Stomach (tissue), 9 donors: Measurements from ENCODE around the gene CCL22. TPM values are rescaled to one million over a fixed set of nuclear protein-coding genes. Genes with fewer than 3 reads are reported as not detected.

Experiments
- DNase-seq, 2 donors: peaks; one replicate each; pipeline versions ENCODE4 v3.0.0 to v3.0.0-alpha.2; 2013 to 2019
- H3K27ac ChIP-seq, 5 donors: fragments of 200-600 bp in 4 of 5; sonication (generic) in 4 of 5; one replicate each; pipeline ENCODE4 v1.5.1; 2013 to 2019; ENCODE audit warnings: mild to moderate bottlenecking in 1 of 5, moderate library complexity in 1 of 5
- H3K27me3 ChIP-seq, 3 donors: fragments of 200-600 bp; sonication (generic); one replicate each; pipeline ENCODE4 v1.5.1; 2017 to 2019; ENCODE audit warnings: mixed run types in 1 of 3
- H3K36me3 ChIP-seq, 4 donors: fragments of 200-600 bp; sonication (generic); 1 replicate in 3 of 4; 2 replicates in 1 of 4; pipeline ENCODE4 v1.5.1; 2016 to 2019
- H3K4me1 ChIP-seq, 4 donors: fragments of 200-600 bp; sonication (generic); one replicate each; pipeline ENCODE4 v1.5.1; 2016 to 2019
- H3K4me3 ChIP-seq, 4 donors: fragments of 200-600 bp; sonication (generic) in 3 of 4; one replicate each; pipeline ENCODE4 v1.5.1; 2016 to 2019; ENCODE audit warnings: mild to moderate bottlenecking in 1 of 4
- H3K9me3 ChIP-seq, 4 donors: fragments of 200-600 bp; sonication (generic); one replicate each; pipeline ENCODE4 v1.5.1; 2016 to 2019
- EP300 ChIP-seq: sonication (generic); formaldehyde crosslinking; IDR thresholded peaks from one replicate; pipeline ENCODE4 v1.6.1; 2017; ENCODE audit warnings: antibody characterized with exemption
- POLR2A ChIP-seq, 4 donors: fragments of 450-650 bp; IDR thresholded peaks; one replicate each; pipeline ENCODE4 v1.6.1; 2016; ENCODE audit warnings: antibody characterized with exemption in 4 of 4, control low read depth in 2 of 4, mild to moderate bottlenecking in 1 of 4, moderate library complexity in 1 of 4
- POLR2AphosphoS5 ChIP-seq, 3 donors: sonication (generic); formaldehyde crosslinking; IDR thresholded peaks; one replicate each; pipeline ENCODE4 v1.6.1; 2016; ENCODE audit warnings: antibody characterized with exemption in 3 of 3
- WGBS, 5 donors: extraction: QIAGEN DNeasy Blood & Tissue Kit in 3 of 5; methylation state at CpG; one replicate each; pipeline versions ENCODE4 v1.1.5 to v1.1.7; 2013 to 2018; 5-methylcytosine and 5-hydroxymethylcytosine counted together
- intact Hi-C: fragments of 100-400 bp; cut with DNase I; formaldehyde crosslinking; loops from one replicate; pipeline ENCODE4 v1.15.1; 2023; ENCODE audit warnings: low total_unique reads
- polyA plus RNA-seq, 3 donors: library from polyadenylated mRNA; stranded (reverse); fragments of 200-250 nt; gene quantifications; one replicate each; pipeline ENCODE4 v1.2.3, GENCODE V29; 2013
- total RNA-seq, 5 donors: library from RNA; depleted of rRNA; stranded (reverse); fragments of >200 nt; gene quantifications; one replicate each; pipeline versions ENCODE4 v1.1.0 to v1.2.3, GENCODE V29; 2014 to 2016
- TF ChIP-seq, protein P1 (sequence below), 7 experiments: fragments of 450-650 bp in 4 of 7; fragments of 200-600 bp in 3 of 7; sonication (generic) in 3 of 7; IDR thresholded peaks; one replicate each; pipeline ENCODE4 v1.5.1; 2016 to 2019; ENCODE audit warnings: antibody characterized with exemption in 7 of 7, control low read depth in 2 of 7, mild to moderate bottlenecking in 1 of 7
- donor health status: healthy with polysubstance abuse.
- donor health status: Bipolar disorder and iron deficiency.
- donor health status: healthy.

The CCL22 gene
- total and polyA plus RNA-seq, 8 donors = 0.12 to 0.45 (median 0.26) TPM; not detected in 4

DNA sequence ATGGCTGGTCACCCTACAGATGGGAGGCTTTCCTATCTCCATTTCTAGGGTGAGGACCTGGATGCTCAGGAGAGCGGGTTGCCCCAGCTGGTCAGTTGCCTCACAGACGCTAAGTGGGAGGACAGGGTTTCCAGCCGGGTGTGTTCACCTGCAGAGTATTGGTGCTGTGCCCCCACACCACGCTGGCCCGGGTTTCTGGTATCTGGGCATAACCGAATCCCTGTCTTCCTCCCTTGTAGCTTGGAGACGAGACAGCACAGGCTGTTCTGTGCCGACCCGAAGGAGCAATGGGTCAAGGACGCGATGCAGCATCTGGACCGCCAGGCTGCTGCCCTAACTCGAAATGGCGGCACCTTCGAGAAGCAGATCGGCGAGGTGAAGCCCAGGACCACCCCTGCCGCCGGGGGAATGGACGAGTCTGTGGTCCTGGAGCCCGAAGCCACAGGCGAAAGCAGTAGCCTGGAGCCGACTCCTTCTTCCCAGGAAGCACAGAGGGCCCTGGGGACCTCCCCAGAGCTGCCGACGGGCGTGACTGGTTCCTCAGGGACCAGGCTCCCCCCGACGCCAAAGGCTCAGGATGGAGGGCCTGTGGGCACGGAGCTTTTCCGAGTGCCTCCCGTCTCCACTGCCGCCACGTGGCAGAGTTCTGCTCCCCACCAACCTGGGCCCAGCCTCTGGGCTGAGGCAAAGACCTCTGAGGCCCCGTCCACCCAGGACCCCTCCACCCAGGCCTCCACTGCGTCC is 23.4 kb downstream of the CCL22 start:
- Histone ChIP-seq H3K4me1 (peaks cover 0 to 54% (median 32%) of the 10 kb centered on the region in 4 donors), H3K36me3 (peaks cover 0 to 17% (median 11%) of the 10 kb centered on the region in 4 donors), H3K27me3 (no peaks in the 10 kb centered on the region), H3K4me3 (no peak overlapping the region), H3K9me3 (no peaks in the 10 kb centered on the region), H3K27ac (peak overlapping the region in 1 of 5 donors; percentile 28)
- intact Hi-C loops = no loop called here
- 92 to 97% (median 95%) methylated on average over 31 to 35 of the region's 35 CpGs for WGBS, 5 donors
- DNase-seq = no peak
- TF ChIP-seq POLR2A (IDR thresholded peaks at IDR 0.05) = no peak
- TF ChIP-seq, protein P1, sequence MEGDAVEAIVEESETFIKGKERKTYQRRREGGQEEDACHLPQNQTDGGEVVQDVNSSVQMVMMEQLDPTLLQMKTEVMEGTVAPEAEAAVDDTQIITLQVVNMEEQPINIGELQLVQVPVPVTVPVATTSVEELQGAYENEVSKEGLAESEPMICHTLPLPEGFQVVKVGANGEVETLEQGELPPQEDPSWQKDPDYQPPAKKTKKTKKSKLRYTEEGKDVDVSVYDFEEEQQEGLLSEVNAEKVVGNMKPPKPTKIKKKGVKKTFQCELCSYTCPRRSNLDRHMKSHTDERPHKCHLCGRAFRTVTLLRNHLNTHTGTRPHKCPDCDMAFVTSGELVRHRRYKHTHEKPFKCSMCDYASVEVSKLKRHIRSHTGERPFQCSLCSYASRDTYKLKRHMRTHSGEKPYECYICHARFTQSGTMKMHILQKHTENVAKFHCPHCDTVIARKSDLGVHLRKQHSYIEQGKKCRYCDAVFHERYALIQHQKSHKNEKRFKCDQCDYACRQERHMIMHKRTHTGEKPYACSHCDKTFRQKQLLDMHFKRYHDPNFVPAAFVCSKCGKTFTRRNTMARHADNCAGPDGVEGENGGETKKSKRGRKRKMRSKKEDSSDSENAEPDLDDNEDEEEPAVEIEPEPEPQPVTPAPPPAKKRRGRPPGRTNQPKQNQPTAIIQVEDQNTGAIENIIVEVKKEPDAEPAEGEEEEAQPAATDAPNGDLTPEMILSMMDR (IDR thresholded peaks at IDR 0.05) = no peak
- TF ChIP-seq EP300 = no peak
- TF ChIP-seq POLR2AphosphoS5 (IDR thresholded peaks at IDR 0.05) = no peak

DNA sequence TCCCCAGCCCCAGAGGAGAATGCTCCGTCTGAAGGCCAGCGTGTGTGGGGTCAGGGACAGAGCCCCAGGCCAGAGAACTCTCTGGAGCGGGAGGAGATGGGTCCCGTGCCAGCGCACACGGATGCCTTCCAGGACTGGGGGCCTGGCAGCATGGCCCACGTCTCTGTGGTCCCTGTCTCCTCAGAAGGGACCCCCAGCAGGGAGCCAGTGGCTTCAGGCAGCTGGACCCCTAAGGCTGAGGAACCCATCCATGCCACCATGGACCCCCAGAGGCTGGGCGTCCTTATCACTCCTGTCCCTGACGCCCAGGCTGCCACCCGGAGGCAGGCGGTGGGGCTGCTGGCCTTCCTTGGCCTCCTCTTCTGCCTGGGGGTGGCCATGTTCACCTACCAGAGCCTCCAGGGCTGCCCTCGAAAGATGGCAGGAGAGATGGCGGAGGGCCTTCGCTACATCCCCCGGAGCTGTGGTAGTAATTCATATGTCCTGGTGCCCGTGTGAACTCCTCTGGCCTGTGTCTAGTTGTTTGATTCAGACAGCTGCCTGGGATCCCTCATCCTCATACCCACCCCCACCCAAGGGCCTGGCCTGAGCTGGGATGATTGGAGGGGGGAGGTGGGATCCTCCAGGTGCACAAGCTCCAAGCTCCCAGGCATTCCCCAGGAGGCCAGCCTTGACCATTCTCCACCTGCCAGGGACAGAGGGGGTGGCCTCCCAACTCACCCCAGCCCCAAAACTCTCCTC is 24.1 kb downstream of the CCL22 start:
- H3K36me3 ChIP-seq = peaks cover 0 to 17% (median 11%) of the 10 kb centered on the region in 4 donors
- TF ChIP-seq EP300 (no peak), POLR2A (IDR thresholded peaks at IDR 0.05) (no peak), POLR2AphosphoS5 (IDR thresholded peaks at IDR 0.05) (no peak)
- TF ChIP-seq, protein P1 (IDR thresholded peaks at IDR 0.05) = no peak
- no peak for DNase-seq
- no peak overlapping the region for H3K27ac ChIP-seq
- no peaks in the 10 kb centered on the region for H3K9me3 ChIP-seq
- no peak overlapping the region for H3K4me3 ChIP-seq
- H3K4me1 ChIP-seq = peaks cover 0 to 49% (median 28%) of the 10 kb centered on the region in 4 donors
- intact Hi-C loops = no loop called here
- H3K27me3 ChIP-seq = no peaks in the 10 kb centered on the region
- 89 to 95% (median 94%) methylated on average over 7 to 16 of the region's 16 CpGs for WGBS, 5 donors

DNA sequence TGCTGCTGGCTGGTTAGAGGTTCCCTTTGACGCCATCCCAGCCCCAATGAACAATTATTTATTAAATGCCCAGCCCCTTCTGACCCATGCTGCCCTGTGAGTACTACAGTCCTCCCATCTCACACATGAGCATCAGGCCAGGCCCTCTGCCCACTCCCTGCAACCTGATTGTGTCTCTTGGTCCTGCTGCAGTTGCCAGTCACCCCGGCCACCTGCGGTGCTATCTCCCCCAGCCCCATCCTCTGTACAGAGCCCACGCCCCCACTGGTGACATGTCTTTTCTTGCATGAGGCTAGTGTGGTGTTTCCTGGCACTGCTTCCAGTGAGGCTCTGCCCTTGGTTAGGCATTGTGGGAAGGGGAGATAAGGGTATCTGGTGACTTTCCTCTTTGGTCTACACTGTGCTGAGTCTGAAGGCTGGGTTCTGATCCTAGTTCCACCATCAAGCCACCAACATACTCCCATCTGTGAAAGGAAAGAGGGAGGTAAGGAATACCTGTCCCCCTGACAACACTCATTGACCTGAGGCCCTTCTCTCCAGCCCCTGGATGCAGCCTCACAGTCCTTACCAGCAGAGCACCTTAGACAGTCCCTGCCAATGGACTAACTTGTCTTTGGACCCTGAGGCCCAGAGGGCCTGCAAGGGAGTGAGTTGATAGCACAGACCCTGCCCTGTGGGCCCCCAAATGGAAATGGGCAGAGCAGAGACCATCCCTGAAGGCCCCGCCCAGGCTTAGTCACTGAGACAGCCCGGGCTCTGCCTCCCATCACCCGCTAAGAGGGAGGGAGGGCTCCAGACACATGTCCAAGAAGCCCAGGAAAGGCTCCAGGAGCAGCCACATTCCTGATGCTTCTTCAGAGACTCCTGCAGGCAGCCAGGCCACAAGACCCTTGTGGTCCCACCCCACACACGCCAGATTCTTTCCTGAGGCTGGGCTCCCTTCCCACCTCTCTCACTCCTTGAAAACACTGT is 25.0 kb downstream of the CCL22 start:
- Histone ChIP-seq H3K4me1 (peaks cover 0 to 48% (median 26%) of the 10 kb centered on the region in 4 donors), H3K27me3 (no peaks in the 10 kb centered on the region), H3K4me3 (no peak overlapping the region), H3K27ac (peak overlapping the region in 2 of 5 donors; percentile 28 to 38), H3K36me3 (peaks cover 0 to 17% (median 11%) of the 10 kb centered on the region in 4 donors), H3K9me3 (no peaks in the 10 kb centered on the region)
- intact Hi-C loops = no loop called here
- WGBS, 5 donors = 67 to 91% (median 80%) methylated on average over 6 to 8 of the region's 8 CpGs
- TF ChIP-seq POLR2AphosphoS5 (IDR thresholded peaks at IDR 0.05) (no peak), POLR2A (IDR thresholded peaks at IDR 0.05) (no peak), EP300 (no peak)
- TF ChIP-seq, protein P1 (IDR thresholded peaks at IDR 0.05) = no peak
- DNase-seq = peak in 1 of 2 donors; percentile 67
